GM19023 (cell line): Measurements from ENCODE around the gene CREB3L1.
"Not testable (repeated sequence)": the region's sequence is repeated elsewhere in the genome, so short reads cannot be mapped to it uniquely, and the experiment has no call there.

Experiments used
- ATAC-seq: cut with Tn5 transposase; IDR thresholded peaks from one replicate; pipeline ENCODE4 v1.9.1; 2021; ENCODE audit warnings: mild to moderate bottlenecking, moderate library complexity; ENCODE audit not compliant: unreplicated experiment

CREB3L1 gene

GRCh38 chr11:46295312-46296058, 18.0 kb downstream of the CREB3L1 start:
- peak; percentile 81 for ATAC-seq

GRCh38 chr11:46296059-46296527, 18.6 kb downstream of the CREB3L1 start:
- ATAC-seq: no peak

- ATAC-seq: no peak
Measured at GRCh38 chr11:46296528-46297448, 19.3 kb downstream of the CREB3L1 start.

GRCh38 chr11:46298699-46299433, 21.4 kb downstream of the CREB3L1 start:
- ATAC-seq: no peak

GRCh38 chr11:46299451-46299961, 22.0 kb downstream of the CREB3L1 start:
- ATAC-seq: no peak

- ATAC-seq: no peak
Measured at GRCh38 chr11:46300270-46300669, 22.8 kb downstream of the CREB3L1 start.

GRCh38 chr11:46302866-46303265, 25.4 kb downstream of the CREB3L1 start:
- ATAC-seq: peak; percentile 68

GRCh38 chr11:46304036-46304435, 26.6 kb downstream of the CREB3L1 start:
- not testable (repeated sequence) for ATAC-seq

- ATAC-seq: no peak
Measured at GRCh38 chr11:46304605-46305179, 27.2 kb downstream of the CREB3L1 start.

- no peak for ATAC-seq
Measured at GRCh38 chr11:46305295-46305694, 27.8 kb downstream of the CREB3L1 start.

GRCh38 chr11:46306296-46306853, 28.9 kb downstream of the CREB3L1 start:
- ATAC-seq: no peak

- ATAC-seq: no peak
Measured at GRCh38 chr11:46307369-46307768, 29.9 kb downstream of the CREB3L1 start.

- no peak for ATAC-seq
Measured at GRCh38 chr11:46307785-46308341, 30.4 kb downstream of the CREB3L1 start.

GRCh38 chr11:46308631-46309419, 31.4 kb downstream of the CREB3L1 start:
- ATAC-seq: no peak

GRCh38 chr11:46309814-46310259, 32.4 kb downstream of the CREB3L1 start:
- no peak for ATAC-seq

GRCh38 chr11:46315033-46315738, 37.7 kb downstream of the CREB3L1 start:
- ATAC-seq: peak; percentile 56

GRCh38 chr11:46315783-46316563, 38.5 kb downstream of the CREB3L1 start:
- no peak for ATAC-seq

GRCh38 chr11:46319074-46319453, 41.6 kb downstream of the CREB3L1 start:
- ATAC-seq: no peak
